NCI-H128 (cell line): ENCODE results near the gene SLC39A11.
"Not testable (repeated sequence)": the region's sequence is repeated elsewhere in the genome, so short reads cannot be mapped to it uniquely, and the experiment has no call there.

ENCODE experiments used
- DNase-seq: peaks from one replicate; lab custom pipeline; 2025; ENCODE audit not compliant: unreplicated experiment; lab: John Stamatoyannopoulos, UW

The SLC39A11 gene

GRCh38 chr17:72953621-72954020 lies 138.9 kb downstream of the SLC39A11 start:
- DNase-seq, result no peak

GRCh38 chr17:72952641-72953315 lies 139.7 kb downstream of the SLC39A11 start:
- DNase-seq, result no peak

GRCh38 chr17:72952220-72952619 lies 140.3 kb downstream of the SLC39A11 start:
- DNase-seq, result no peak

GRCh38 chr17:72950242-72950931 lies 142.1 kb downstream of the SLC39A11 start:
- no peak for DNase-seq

GRCh38 chr17:72948115-72948514 lies 144.4 kb downstream of the SLC39A11 start:
- DNase-seq, result no peak

- DNase-seq, result no peak
Observed at GRCh38 chr17:72947475-72947874, 145.0 kb downstream of the SLC39A11 start.

GRCh38 chr17:72946696-72947095 lies 145.8 kb downstream of the SLC39A11 start:
- no peak for DNase-seq

- DNase-seq, result no peak
Observed at GRCh38 chr17:72946156-72946555, 146.3 kb downstream of the SLC39A11 start.

- DNase-seq, result no peak
Observed at GRCh38 chr17:72945473-72945872, 147.0 kb downstream of the SLC39A11 start.

GRCh38 chr17:72943826-72944689 lies 148.4 kb downstream of the SLC39A11 start:
- DNase-seq, result no peak

- no peak for DNase-seq
Observed at GRCh38 chr17:72942579-72942978, 149.9 kb downstream of the SLC39A11 start.

- DNase-seq, result no peak
Observed at GRCh38 chr17:72940496-72940895, 152.0 kb downstream of the SLC39A11 start.

- no peak for DNase-seq
Observed at GRCh38 chr17:72938482-72938881, 154.0 kb downstream of the SLC39A11 start.

- no peak for DNase-seq
Observed at GRCh38 chr17:72937707-72938106, 154.8 kb downstream of the SLC39A11 start.

- DNase-seq, result not testable (repeated sequence)
Observed at GRCh38 chr17:72937254-72937653, 155.2 kb downstream of the SLC39A11 start.

- DNase-seq, result no peak
Observed at GRCh38 chr17:72935984-72936383, 156.5 kb downstream of the SLC39A11 start.

GRCh38 chr17:72934927-72935326 lies 157.6 kb downstream of the SLC39A11 start:
- DNase-seq, result no peak

GRCh38 chr17:72931635-72932034 lies 160.9 kb downstream of the SLC39A11 start:
- DNase-seq, result no peak

GRCh38 chr17:72931163-72931562 lies 161.3 kb downstream of the SLC39A11 start:
- DNase-seq, result no peak

GRCh38 chr17:72930031-72930430 lies 162.5 kb downstream of the SLC39A11 start:
- DNase-seq, result no peak

GRCh38 chr17:72928454-72929136 lies 163.9 kb downstream of the SLC39A11 start:
- no peak for DNase-seq
